ENCODE measurements around the gene ADGRB3. TPM values are rescaled to one million over a fixed set of nuclear protein-coding genes. Genes with fewer than 3 reads are reported as not detected.

The ADGRB3 gene
- polyA plus RNA-seq, 1 experiment: 0.12 TPM

- TF ChIP-seq, protein P1, sequence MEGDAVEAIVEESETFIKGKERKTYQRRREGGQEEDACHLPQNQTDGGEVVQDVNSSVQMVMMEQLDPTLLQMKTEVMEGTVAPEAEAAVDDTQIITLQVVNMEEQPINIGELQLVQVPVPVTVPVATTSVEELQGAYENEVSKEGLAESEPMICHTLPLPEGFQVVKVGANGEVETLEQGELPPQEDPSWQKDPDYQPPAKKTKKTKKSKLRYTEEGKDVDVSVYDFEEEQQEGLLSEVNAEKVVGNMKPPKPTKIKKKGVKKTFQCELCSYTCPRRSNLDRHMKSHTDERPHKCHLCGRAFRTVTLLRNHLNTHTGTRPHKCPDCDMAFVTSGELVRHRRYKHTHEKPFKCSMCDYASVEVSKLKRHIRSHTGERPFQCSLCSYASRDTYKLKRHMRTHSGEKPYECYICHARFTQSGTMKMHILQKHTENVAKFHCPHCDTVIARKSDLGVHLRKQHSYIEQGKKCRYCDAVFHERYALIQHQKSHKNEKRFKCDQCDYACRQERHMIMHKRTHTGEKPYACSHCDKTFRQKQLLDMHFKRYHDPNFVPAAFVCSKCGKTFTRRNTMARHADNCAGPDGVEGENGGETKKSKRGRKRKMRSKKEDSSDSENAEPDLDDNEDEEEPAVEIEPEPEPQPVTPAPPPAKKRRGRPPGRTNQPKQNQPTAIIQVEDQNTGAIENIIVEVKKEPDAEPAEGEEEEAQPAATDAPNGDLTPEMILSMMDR (IDR thresholded peaks at IDR 0.05; ENCODE audit: insufficient read depth, low read depth, low read length): no peak
- POLR2A ChIA-PET: no interaction called here
- CTCF ChIA-PET: no interaction called here
These were observed 409.5 kb downstream of the ADGRB3 start for GRCh38 chr6:69044534-69044933.

GRCh38 chr6:69059413-69059812, 424.3 kb downstream of the ADGRB3 start:
- Histone ChIP-seq H3K4me3 (ENCODE audit: low read depth, low read length) (no peak overlapping the region), H3K27me3 (ENCODE audit: control insufficient read depth, insufficient read depth, low read length) (no peaks in the 10 kb centered on the region), H3K36me3 (ENCODE audit: control insufficient read depth, insufficient read depth, low read length) (no peaks in the 10 kb centered on the region)
- TF ChIP-seq, protein P1 (IDR thresholded peaks at IDR 0.05; ENCODE audit: insufficient read depth, low read depth, low read length): no peak
- POLR2A ChIA-PET: no interaction called here
- CTCF ChIA-PET: no interaction called here
- DNase-seq (ENCODE audit: low read depth): no peak

More at GRCh38 chr6:69044534-69044933, 409.5 kb downstream of the ADGRB3 start:
- Histone ChIP-seq H3K4me3 (ENCODE audit: low read depth, low read length) (no peak overlapping the region), H3K36me3 (ENCODE audit: control insufficient read depth, insufficient read depth, low read length) (no peaks in the 10 kb centered on the region), H3K27me3 (ENCODE audit: control insufficient read depth, insufficient read depth, low read length) (no peaks in the 10 kb centered on the region)
- no peak for DNase-seq (ENCODE audit: low read depth)

- TF ChIP-seq, protein P1 (IDR thresholded peaks at IDR 0.05; ENCODE audit: insufficient read depth, low read depth, low read length): no peak
- Histone ChIP-seq H3K4me3 (ENCODE audit: low read depth, low read length) (no peak overlapping the region), H3K36me3 (ENCODE audit: control insufficient read depth, insufficient read depth, low read length) (no peaks in the 10 kb centered on the region), H3K27me3 (ENCODE audit: control insufficient read depth, insufficient read depth, low read length) (no peaks in the 10 kb centered on the region)
- CTCF ChIA-PET: no interaction called here
- no peak for DNase-seq (ENCODE audit: low read depth)
- POLR2A ChIA-PET: no interaction called here
These were observed 426.0 kb downstream of the ADGRB3 start for GRCh38 chr6:69061066-69061465.

GRCh38 chr6:69063401-69063800, 428.3 kb downstream of the ADGRB3 start:
- H3K27me3 ChIP-seq (ENCODE audit: control insufficient read depth, insufficient read depth, low read length): no peaks in the 10 kb centered on the region
- DNase-seq (ENCODE audit: low read depth): no peak
- H3K36me3 ChIP-seq (ENCODE audit: control insufficient read depth, insufficient read depth, low read length): no peaks in the 10 kb centered on the region
- TF ChIP-seq, protein P1 (IDR thresholded peaks at IDR 0.05; ENCODE audit: insufficient read depth, low read depth, low read length): no peak
- POLR2A ChIA-PET: no interaction called here
- H3K4me3 ChIP-seq (ENCODE audit: low read depth, low read length): no peak overlapping the region
- CTCF ChIA-PET: no interaction called here

- POLR2A ChIA-PET: no interaction called here
These were observed 429.1 kb downstream of the ADGRB3 start for GRCh38 chr6:69064226-69064625.

More at GRCh38 chr6:69064226-69064625, 429.1 kb downstream of the ADGRB3 start:
- CTCF ChIA-PET: no interaction called here
- Histone ChIP-seq H3K36me3 (ENCODE audit: control insufficient read depth, insufficient read depth, low read length) (no peaks in the 10 kb centered on the region), H3K27me3 (ENCODE audit: control insufficient read depth, insufficient read depth, low read length) (no peaks in the 10 kb centered on the region), H3K4me3 (ENCODE audit: low read depth, low read length) (no peak overlapping the region)
- no peak for DNase-seq (ENCODE audit: low read depth)
- TF ChIP-seq, protein P1 (IDR thresholded peaks at IDR 0.05; ENCODE audit: insufficient read depth, low read depth, low read length): no peak
